DMS114 treated with DMSO at 0.1 percent for 48 hours (cell line): ENCODE results near the gene OSER1.
"Not testable (repeated sequence)": the region's sequence is repeated elsewhere in the genome, so short reads cannot be mapped to it uniquely, and the experiment has no call there.

ENCODE experiments used
- DNase-seq: peaks from one replicate; lab custom pipeline; 2025; ENCODE audit not compliant: unreplicated experiment; lab: John Stamatoyannopoulos, UW

Gene OSER1

GRCh38 chr20:44204156-44204831 is 6.3 kb downstream of the OSER1 start:
- DNase-seq = no peak

GRCh38 chr20:44203161-44203560 is 7.4 kb downstream of the OSER1 start:
- DNase-seq = no peak

- no peak for DNase-seq
These were observed 9.6 kb downstream of the OSER1 start for GRCh38 chr20:44200983-44201382.

DNA sequence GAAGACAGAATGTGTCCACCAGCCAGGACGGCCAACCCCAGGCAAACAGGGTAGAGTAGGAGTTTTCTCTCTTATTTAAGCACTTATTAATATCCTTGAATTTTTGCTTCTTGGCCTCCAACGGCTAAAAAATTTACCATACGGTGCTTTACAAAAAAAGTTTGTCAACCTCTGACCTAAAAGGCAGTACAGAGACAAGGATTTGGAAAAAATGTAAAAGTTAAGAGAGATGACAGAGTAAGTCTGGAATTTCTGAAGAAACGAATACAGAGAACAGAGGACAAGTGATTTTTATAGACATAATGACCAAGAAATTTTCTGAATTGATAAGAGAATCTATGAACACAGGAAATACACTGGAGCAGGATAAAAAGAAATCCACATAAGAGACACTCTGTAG is 10.2 kb downstream of the OSER1 start:
- no peak for DNase-seq

GRCh38 chr20:44199877-44200276 is 10.7 kb downstream of the OSER1 start:
- DNase-seq = no peak

DNA sequence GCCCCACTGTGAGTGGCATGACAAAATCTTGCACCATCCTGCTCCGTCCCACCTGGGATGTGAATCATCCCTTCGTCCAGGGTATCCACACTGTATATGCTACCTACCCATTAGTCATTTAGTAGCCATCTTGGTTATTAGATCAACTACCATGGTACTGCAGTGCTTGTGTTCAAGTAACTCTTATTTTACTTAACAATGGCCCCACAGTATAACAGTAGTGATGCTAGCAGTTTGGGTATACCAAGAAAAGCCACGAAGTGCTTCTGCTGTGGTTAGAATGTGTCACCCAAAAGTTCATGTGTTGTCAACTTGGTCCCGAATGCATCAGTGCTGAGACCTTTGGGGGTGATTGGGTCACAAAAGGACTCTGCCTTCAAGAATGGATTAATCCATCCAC is 11.7 kb downstream of the OSER1 start:
- no peak for DNase-seq

DNA sequence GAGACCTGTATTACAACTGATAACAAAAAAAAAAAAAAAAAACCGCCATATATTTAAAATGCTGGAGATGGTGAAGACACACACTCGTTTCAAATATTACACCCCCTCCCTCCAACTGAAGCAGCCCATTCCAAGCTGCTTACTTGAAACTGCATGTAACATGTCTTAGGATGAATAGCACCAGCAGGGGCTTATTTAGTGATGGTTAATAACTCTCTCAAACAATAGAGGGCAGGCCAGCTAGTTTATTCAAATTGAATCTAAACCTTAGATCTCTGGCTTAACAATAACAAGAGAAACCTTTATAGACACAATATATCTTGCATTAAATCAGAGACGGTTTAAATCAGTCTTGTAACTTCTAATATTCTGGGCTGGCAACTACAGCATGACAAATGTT is 14.3 kb downstream of the OSER1 start:
- DNase-seq = no peak

DNA sequence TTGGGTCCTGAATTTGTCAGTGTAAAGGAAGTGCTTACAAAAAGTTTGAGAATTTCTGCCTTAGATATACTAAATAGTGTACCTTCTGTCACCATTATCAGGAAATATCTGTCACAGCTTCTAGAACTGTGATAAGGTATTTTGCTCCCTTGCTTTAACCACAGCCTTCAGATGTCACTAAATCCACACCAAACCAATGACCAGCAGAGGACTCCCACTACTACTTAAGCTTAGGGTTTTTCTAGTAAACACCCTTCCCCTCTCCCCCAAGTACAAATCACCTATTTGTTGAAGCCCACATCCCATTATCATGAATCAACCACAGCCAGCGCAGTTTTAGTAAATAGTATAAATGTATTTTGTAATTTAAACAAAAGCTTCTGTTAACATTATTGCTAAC is 15.0 kb downstream of the OSER1 start:
- DNase-seq = no peak

DNA sequence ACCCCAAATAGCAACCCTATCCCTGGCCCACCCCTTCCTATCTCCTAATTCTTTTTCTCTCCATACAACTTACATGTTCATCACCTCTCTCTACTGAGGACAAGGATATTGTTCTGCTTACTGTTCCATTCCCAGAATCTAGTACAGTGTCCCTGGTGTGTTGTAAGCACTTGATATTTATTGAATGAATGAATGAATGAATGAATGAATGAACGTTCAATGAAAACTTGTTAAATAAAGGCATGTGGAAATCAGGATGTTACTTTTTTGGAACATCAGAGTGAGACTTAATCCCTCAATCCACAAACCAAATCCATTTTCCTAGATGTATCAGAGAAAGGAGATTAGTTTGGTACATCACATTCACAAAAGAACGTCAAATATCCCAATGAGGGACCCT is 16.8 kb downstream of the OSER1 start:
- DNase-seq = no peak

DNA sequence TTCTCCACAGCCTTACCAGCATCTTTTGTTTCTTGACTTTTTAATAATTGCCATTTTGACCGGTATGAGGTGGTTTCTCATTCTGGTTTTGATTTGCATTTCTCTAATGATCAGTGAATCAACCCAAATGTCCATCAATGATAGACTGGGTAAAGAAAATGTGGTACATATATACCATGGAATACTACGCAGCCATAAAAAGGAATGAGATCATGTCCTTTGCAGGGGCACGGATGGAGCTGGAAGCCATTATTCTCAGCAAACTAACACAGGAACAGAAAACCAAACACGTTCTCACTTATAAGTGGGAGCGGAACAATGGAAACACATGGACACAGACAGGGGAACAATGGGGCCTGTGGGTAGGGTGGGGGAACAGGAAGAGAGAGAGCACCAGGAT is 18.9 kb downstream of the OSER1 start:
- not testable (repeated sequence) for DNase-seq

DNA sequence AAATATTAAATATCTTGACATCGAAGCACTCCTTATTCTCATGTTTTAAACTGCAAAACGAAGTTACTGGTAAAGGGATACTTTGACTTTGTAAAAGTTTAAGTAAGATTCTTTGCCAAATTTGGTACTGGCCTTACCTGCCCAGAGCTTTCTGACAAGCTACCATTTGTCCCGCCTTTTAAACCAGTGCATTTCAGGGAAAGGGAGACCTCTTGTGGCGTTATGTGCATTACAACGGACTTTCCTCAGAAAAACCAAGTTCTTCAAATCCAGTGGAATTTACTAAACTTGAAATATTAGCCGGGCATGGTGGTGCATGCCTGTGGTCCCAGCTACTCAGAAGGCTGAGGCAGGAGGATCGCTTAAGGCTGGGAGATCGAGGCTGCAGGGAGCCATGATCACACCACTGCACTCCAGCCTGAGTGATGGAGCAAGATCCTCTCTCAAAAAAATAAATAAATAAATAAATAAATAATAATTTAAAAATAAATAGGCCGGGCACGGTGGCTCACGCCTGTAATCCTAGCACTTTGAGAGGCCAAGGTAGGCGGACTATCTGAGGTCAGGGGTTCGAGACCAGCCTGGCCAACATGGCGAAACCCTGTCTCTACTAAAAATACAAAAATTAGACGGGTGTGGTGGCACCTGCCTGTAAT is 20.2 kb downstream of the OSER1 start:
- DNase-seq = peak; percentile 39

DNA sequence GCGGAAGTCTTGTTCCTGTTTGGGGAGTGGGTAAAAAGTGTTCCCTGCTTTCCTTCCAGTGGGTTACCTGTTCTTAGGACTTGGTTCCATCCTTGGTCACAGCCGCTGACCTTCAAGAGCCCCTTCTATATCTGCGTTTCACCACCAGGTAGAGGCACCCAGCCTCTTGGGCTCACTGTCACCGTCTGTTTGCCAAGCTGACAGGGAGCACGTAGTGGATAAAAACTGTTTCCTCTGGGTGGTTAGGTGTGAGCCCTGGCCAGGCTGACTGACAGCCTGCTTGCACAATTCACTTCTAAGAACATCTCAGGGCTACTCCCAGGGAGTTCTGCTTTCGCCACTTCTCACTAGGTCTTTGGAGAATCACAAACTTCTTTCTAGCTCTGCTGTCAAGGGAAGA is 21.8 kb downstream of the OSER1 start:
- no peak for DNase-seq

- no peak for DNase-seq
These were observed 22.5 kb downstream of the OSER1 start for GRCh38 chr20:44187772-44188709.

DNA sequence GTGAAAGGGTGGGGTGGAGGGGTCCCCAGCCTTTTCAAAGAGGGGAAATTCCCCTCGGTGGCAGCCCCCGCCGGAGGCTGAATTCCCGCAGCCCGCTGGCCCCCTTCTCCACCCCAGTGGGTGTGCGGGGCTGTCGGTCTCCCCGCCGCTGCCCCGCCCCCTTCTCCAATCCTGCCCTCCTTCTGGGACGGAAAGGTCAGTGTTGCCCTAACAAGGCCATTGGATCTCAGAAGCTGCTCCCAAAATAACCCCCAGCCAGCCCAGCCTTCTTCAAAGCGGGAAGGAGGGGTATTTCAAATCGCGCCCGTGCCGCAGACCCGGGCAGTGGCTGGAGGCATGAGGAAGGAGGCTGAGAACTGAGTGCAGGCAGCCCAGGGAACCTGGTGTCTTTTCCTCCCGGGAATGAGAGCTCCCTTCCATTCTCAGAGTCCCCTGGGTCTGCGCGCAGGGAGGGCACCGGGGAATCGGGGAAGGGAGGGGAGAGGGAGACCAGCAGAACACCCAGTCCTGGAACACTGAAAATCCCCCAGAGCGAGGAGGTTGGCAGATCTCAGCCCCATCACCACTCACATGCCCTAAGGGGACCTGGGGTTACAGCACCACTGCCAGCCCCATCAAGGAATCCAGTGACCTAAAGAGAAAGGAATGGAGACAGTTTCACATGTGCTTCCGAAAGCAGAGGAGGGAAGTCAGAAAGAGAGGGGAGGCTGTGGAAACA is 23.4 kb downstream of the OSER1 start, which contains the start of gene JPH2:
TSS of gene JPH2 (minus strand) at position 135 of the 718 bp plus-strand sequence. CDS start 483 bp downstream, outside the sequence.
- DNase-seq = no peak

DNA sequence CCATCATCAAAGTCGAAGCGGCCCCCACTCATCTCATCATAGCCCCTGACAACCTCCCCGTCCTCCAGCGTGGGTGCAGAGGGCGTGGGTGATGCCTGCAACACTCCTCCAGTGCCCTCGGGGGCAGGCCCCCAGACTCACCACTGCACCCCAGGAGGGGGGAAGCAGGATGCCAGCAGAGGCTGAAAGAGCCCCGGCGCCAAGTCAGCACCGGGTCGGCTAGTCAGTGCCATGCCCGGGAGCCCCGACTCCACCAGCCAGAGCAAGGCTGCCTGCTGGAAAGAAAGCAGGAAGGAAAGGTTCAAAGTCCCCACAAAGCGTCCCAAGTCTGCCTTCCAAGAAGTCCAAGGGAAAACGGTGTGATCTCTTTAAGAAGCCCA is 23.9 kb downstream of the OSER1 start:
- no peak for DNase-seq

DNA sequence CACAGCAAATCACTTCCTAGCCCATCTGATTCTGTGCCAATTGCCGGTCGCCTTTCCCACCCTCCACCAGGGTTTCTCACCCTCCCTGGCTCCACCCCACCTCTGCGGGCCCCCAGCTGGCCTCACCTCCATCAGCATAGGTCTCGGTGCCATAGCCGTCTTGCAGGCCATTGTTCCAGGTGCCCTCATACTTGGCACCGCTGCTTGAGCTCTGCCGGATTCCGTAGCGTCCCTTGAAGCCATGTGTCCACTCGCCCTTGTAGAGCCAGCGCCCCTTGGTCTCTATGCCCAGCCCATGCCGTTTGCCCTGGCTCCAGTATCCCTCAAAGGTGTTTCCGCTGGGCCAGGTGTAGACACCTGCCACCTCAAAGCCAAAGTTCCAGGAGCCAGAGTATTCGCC is 24.4 kb downstream of the OSER1 start:
- DNase-seq = no peak

GRCh38 chr20:44185574-44185973 is 25.0 kb downstream of the OSER1 start:
- DNase-seq = no peak

GRCh38 chr20:44183282-44183681 is 27.3 kb downstream of the OSER1 start:
- no peak for DNase-seq

DNA sequence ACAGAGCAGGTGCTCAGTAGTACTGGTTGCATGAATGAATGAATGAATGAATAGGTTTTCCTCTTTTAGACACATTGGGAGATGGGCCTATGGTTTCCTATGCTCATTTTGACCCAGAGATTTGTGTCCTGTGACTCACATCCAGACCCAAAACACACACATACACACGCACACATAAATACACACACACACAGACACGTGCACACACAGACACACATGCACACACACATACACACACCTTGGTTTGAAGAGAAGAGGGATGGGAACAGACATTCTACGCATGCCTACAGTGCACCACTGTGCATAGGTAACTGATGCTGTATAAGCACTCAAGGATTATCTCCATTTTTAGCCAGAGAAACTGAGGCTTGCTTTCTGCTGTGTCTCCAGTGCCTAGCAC is 27.7 kb downstream of the OSER1 start:
- DNase-seq = no peak

GRCh38 chr20:44182135-44182765 is 28.3 kb downstream of the OSER1 start:
- DNase-seq = no peak

DNA sequence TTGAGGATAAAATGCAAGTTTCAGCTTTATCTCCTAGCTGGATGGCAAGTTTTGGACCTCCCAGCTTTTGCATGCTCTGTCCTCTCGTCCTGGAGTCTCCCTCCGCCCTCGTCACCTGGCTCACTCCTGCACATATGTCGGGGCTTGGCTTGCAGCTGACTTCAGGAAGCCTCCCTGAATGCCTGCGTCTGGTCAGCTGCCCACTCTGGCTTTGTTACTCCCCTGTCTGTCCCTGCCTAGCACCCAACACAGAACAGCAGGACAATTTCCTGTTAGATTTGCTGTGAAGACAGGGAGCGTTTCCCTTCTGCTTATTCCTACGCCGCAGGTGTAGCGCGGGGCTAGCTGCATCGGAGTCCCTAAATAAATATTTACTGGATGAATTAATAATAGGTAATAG is 29.0 kb downstream of the OSER1 start:
- no peak for DNase-seq
